ENCODE results near the gene KLK11. TPM values are rescaled to one million over a fixed set of nuclear protein-coding genes. Genes with fewer than 3 reads are reported as not detected.

Gene KLK11
- total RNA-seq, 1 donor from 2014 or later, result not detected

GRCh38 chr19:50974702-50975556 lies 51.5 kb downstream of the KLK11 start:
- no peak for DNase-seq (ENCODE audit: low read depth, low spot score)

- no peak for DNase-seq (ENCODE audit: low read depth, low spot score)
Observed at GRCh38 chr19:50972795-50973376, 53.5 kb downstream of the KLK11 start.

Other genes with a start within 250 kb of the KLK11 start
- not detected in 2 replicates for gene ACP4, start 236.2 kb downstream of the KLK11 start, total RNA-seq
- not detected in 2 replicates for gene KLK1, start 202.8 kb downstream of the KLK11 start, total RNA-seq
- not detected in 2 replicates for gene KLK15, start 193.0 kb downstream of the KLK11 start, total RNA-seq
- gene KLK3, start 171.7 kb downstream of the KLK11 start, total RNA-seq, result not detected in 2 replicates
- not detected in 2 replicates for gene KLK2, start 153.2 kb downstream of the KLK11 start, total RNA-seq
- not detected in 2 replicates for gene KLK4, start 115.2 kb downstream of the KLK11 start, total RNA-seq
- gene KLK5, start 73.6 kb downstream of the KLK11 start, total RNA-seq, result not detected in 2 replicates
- not detected in 2 replicates for gene KLK6, start 57.0 kb downstream of the KLK11 start, total RNA-seq
- gene KLK7, start 42.7 kb downstream of the KLK11 start, total RNA-seq, result not detected in 2 replicates
- gene KLK8, start 25.0 kb downstream of the KLK11 start, total RNA-seq, result not detected in 2 replicates
- gene KLK10, start 6.9 kb downstream of the KLK11 start, total RNA-seq, result 0.04 TPM in 1 of 2 replicates, not detected in the other
- not detected in 2 replicates for gene KLK12, start 8.4 kb upstream of the KLK11 start, total RNA-seq
- not detected in 2 replicates for gene KLK13, start 38.5 kb upstream of the KLK11 start, total RNA-seq
- not detected in 2 replicates for gene KLK14, start 56.3 kb upstream of the KLK11 start, total RNA-seq
- 6.6 and 10.2 TPM in 2 replicates for gene CTU1, start 81.8 kb upstream of the KLK11 start, total RNA-seq
- not detected in 2 replicates for gene SIGLEC9, start 98.3 kb upstream of the KLK11 start, total RNA-seq
- not detected in 2 replicates for gene SIGLEC7, start 115.7 kb upstream of the KLK11 start, total RNA-seq
- gene CD33, start 198.5 kb upstream of the KLK11 start, total RNA-seq, result not detected in 2 replicates
- gene SIGLECL1, start 224.5 kb upstream of the KLK11 start, total RNA-seq, result not detected in 2 replicates